KBM-7 (cell line): ENCODE results near the gene SLC29A2.
"Not testable (repeated sequence)": the region's sequence is repeated elsewhere in the genome, so short reads cannot be mapped to it uniquely, and the experiment has no call there.

Source experiments
- DNase-seq: peaks from one replicate; pipeline ENCODE4 v3.0.0-alpha.2; 2015
- in situ Hi-C: fragments of 300-500 bp; cut with MboI; formaldehyde crosslinking; loops from 2 replicates; pipeline ENCODE4 v1.14.3; 2020; ENCODE audit warnings: low sequenced_read_pairs, low pct_unique_long_range_greater_than_20kb, mixed read lengths

The SLC29A2 gene

DNA sequence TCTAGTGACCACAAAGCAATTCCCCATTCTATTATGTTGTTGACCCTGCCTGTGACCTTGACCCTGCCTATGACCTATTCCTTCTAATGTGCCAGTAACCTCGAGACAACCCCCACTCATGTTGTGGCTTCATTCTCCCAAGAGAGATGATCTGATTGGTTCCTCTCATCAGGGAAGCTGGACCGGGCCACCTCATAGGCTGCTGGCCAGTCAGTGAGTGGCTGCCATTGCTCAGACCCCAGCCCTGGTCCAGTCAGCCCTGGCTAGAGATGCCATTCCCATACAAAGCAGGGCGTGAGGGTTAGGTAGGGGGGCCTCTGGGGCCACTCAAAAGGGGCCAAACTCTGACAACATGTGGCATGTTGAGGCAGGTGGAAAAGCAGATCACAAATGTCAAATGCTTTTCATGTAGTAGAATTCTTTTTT, 11.9 kb downstream of the SLC29A2 start:
- DNase-seq = no peak
- in situ Hi-C loops = no loop called here

DNA sequence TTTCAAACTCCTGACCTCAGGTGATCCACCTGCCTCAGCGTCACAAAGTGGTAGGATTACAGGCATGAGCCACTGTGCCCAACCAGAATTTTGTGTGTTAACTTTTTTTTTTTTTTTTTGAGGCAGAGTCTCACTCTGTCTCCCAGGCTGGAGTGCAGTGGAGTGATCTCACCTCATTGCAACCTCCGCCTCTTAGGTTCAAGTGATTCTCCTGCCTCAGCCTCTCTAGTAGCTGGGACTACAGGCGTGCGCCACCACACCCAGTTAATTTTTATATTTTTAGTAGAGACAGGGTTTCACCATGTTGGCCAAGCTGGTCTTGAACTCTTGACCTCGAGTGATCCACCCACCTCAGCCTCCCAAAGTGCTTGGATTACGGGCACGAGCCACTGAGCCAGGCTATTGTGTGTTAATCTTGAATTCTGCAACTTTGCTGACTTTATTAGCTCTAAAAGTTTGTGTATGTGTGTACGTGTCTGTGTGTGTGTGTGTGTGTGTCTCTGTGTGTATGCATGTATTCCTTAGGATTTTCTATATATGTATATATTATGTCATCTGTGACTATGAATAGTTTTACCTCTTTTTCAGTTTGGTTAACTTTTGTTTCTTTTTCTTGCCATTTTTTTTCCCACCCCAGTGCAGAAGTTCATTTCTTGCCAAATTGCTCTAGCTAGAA, 20.9 kb downstream of the SLC29A2 start:
- DNase-seq, in situ Hi-C loops: not testable (repeated sequence)

DNA sequence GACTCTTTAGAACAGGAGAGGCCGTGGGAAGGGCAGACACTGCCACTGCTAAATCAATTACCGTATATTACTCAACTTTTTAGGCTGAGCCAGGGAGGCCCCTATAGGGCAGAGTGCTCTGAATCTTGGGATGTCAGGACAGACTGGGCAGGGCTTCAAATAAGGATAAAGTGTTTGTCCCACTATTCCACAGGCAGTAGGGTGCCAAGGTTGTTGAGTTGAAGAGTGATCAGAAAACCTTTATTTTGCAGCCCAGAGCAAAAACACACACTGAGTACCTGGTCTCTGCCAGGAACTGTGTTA, 22.5 kb downstream of the SLC29A2 start:
- no peak for DNase-seq
- in situ Hi-C loops = no loop called here

DNA sequence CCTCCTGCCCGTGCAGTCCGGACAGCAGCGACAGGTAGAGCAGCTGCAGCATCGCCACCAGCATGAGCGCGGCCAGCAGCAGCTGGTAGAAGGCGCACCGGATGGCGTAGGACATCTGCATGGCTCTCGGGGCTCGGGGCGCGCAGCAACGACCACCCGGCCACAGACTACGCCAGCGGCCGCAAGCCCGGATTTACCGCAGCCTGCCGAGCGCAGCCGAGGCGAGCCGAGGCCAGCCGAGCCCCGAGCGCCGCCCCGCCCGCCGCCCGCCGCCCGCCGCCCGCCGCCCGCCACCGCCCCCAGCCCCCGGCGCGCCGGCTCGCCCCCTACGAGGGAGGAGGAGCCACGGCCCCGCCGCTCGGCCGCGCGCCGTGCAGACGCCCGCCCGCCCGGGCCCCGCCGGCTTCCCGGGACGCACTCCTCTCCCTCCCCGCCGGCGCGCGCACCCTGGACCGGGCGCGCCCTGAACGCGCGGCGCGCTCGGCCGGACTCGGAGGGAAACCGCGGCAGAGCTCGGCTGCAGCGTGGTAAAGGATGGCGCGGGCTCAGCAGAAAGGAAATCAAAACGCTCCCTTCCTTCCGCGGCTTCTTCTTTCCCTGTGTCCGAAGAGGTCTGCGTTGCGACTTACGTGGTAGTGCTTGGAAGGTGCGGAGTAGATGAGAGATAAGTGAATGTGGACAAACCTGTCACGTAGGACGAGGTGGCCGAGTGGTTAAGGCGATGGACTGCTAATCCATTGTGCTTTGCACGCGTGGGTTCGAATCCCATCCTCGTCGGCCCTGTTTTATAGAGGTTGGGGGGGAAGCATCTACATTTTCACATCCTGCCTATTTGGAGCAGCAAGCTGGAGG, 23.9 kb downstream of the SLC29A2 start, which contains the start of gene B4GAT1:
Gene B4GAT1, minus strand, starts transcription at position 205 of the 852 bp plus-strand sequence. Its CDS starts 84 bp downstream, at position 121.
- peak; percentile 96 for DNase-seq
- in situ Hi-C loops = no loop called here

DNA sequence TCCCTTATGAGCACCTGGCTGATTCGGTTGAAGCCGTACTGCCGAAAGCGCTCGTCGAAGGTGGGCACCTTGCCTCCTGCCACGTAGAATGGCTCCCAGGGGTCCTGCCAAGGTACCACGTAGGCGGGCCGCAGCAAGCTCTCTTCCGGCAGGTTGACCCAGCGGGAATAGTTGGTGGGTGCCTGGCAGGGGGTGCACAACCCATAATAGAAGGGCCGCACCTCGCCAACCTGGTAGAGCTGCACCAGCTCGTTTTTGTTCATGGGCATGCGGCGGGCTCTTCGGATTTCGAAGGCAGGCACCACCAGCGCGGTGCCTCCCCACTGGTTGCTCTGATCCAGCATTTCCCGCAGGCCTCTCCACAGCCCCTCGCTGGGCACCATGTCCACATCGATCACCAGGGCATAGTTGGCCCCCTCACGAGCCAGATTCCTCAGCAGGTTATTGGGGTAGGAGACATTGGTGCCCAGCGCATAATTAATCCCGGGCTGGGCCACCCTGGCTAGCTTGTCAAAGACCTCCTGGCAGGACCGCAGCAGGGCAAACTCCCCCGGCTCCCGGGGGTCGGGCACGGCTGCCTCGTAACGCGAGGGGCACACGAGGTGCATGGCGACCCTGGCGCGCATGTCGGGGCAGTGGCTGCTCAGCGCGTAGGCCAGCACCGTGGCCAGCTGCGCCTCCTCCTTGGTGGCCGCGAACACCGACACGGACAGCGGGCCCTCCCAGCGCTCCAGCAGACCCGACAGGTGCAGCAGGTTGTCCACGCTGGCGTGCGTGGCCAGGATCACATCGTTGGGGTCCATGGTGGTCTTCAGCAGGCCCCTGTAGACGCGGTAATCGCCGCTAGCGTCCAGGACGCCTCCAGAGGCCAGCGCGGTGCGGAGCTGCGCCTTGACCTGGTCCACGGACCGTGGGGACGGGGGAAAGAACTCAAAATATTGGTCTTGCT, 24.8 kb downstream of the SLC29A2 start:
- no peak for DNase-seq
- in situ Hi-C loops = no loop called here

DNA sequence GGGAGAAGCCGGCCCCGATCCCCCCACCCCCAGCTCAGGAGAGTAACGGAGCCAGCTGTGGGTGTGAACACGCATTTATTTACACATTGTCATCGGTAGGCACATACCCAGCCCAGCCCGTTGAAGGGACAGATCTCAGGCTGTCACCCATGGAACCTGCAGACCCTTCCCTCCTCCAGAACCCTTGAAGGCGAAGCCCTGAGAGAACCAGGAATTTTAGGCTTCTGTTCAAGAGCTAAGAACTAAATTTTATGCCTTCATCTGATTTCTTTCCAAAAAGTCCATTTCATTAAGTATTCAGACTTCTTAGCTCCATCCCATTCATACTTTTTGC, 26.3 kb downstream of the SLC29A2 start:
- no peak for DNase-seq
- in situ Hi-C loops = no loop called here

DNA sequence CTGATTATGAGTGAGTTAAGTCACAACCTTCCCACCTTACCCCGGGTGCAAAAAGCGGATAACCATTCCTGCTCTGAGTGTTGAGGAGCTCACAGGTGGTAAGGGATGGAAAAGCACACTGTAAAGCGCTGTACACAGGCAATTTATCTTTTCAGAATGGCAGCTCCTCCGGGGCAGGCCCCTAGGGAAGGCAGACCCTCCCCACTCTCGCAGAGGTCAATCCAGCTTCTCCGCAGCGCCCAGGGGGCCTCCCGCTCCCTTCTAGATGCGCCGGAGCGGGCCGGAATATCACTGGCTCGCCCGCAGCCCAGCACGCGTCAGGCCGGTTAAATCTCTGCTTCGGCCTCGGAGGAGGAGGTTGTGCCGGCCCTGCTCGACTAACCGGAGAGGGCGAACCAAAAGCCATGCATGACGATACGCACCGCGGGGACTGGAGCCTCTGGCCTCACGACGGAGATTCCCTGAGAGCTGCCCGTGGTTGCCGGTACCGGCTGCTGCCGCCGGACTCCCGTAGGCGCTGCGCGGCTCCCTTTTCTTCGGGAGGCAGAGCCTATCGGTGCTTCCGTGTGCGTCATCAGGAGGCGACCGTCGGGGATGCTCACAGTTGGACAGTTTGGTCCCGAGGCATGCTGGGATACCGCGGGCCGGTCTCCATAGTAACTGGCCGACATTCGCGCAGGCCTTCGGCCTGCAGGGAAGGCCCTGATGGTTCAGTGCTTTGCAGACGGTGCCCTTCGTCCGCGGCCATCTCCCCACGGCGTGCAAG, 26.8 kb downstream of the SLC29A2 start, which contains the start of gene BRMS1:
Gene BRMS1, minus strand, starts transcription at position 555 of the 766 bp plus-strand sequence. CDS start 2,870 bp downstream, outside the sequence.
- in situ Hi-C loops = no loop called here

DNA sequence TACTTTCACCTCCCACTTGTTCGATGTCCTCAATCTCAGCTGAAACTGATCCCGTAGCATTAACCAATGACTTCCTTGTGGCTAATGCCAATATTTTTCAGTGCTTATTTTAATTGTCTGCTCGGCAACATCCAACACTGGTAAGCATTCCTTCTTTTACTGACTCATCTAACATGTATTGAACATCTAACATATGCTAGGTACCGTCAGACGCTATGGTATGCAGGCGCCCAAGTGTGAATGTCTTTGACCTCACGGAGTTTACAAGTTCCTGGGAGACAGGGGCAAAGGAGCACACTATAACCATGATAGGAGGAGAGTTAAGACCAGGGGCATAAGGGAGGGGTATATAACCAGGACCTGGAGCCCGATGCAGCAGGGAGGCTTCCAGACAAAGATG, 28.4 kb downstream of the SLC29A2 start:
- in situ Hi-C loops = no loop called here
- DNase-seq = no peak

More for the DNA sequence above, 26.8 kb downstream of the SLC29A2 start, which contains the start of gene BRMS1:
- peak; percentile 93 for DNase-seq

DNA sequence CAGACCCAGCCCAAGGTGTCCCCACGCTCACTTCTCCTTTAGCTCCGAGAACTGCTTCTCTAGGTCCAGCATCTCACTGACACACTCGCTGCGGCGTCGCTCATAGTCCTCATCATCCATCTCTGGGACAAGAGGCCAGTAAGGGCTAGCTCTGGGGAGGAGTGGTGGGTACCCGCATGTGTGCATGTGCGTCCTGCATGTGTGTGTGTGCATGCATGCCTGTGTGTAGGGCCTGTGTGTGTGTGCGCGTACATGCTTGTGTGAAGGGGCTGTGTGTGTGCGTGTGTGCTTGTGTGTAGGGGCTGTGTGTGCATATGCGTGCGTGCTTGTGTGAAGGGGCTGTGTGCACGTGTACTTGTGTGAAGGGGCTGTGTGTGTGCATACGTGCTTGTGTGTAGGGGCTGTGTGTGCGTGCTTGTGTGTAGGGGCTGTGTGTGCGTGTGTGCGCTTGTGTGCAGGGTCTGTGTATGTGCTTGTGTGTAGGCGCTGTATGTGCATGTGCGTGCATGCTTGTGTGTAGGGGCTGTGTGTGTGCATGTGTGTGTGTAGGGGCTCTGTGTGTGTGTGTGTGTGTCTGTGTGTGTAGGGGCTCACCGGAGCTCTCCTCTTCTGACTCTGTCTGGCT, 29.9 kb downstream of the SLC29A2 start:
- no peak for DNase-seq
- in situ Hi-C loops = no loop called here

DNA sequence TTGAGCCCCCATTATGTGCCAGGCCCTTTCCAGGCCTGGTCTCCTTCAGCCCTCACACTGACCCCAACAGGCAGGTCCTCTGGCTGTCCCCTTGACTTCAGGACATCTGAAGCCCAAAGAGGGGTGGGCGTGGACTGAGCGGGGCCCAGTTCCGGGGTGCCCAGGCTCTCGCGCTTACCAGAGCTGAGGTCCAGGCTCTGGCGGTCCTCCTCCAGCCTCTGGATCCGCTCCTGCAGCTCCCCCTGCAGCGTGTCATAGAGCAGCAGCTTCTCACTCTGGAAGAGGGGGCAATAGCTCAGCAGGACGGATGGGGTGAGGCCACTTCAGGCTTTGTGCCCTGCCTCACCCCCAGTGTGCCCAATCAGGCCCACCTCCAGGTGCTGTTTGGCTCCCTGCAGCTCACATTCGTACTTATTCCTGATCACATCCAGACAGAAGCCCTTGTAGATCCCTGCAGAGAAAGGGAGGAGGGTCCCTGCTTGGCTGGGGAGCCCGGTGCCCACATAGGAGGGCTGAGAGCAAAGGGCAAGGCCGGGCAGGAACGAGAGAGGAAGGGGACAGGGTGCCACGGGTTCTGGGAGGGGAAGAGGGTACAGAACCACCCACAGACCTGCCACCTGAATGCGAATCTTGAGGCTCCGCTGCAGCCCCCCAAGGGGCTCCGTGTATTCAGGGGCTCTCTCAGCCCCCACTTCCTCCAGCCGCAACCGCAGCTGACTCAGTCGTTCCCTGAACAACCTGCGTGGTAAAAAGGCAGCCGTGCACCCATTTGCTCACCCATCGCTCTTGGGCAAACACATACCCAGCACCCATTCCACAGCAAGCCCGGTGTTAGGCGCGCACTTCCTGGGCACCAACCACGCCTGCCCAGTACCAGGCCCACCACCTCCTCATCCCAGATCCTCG, 30.7 kb downstream of the SLC29A2 start:
- no peak for DNase-seq
- in situ Hi-C loops = no loop called here

DNA sequence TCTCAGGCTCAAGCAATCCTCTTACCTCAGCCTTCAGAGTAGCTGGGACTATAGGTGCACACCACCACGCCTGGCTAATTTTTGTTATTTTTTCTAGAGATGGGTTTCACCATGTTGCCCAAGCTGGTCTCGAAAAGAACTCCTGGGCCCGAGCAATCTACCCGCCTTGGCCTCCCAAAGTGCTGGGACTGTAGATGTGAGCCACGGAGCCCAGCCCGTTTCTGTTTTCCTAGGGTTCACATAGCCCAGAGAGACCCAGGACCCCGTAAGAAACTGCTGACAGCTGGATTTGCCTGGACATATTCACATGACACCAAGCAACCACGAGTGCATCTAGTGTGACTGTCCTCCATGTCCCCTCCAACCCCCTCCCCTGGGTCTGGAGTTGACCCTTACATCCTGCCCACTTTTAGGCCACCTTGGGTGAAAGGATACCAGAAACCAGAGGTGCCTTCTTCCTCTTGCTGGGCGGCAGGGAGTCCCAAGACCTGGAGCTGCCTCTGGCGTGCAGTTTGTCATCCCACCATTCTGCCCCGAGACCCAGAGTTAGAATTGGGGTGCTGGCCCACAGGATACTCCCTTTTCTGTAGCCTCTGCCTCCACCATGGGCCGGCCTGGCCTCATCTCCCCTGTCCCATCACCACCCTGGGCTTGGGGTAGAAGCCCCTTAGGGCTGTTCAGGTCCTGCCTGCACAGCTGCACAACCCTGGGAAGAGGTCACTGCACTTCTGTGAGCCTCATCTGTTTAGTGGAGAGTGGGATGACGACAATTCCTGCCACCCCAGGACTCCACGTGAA, 31.7 kb downstream of the SLC29A2 start:
- in situ Hi-C loops = no loop called here
- no peak for DNase-seq

DNA sequence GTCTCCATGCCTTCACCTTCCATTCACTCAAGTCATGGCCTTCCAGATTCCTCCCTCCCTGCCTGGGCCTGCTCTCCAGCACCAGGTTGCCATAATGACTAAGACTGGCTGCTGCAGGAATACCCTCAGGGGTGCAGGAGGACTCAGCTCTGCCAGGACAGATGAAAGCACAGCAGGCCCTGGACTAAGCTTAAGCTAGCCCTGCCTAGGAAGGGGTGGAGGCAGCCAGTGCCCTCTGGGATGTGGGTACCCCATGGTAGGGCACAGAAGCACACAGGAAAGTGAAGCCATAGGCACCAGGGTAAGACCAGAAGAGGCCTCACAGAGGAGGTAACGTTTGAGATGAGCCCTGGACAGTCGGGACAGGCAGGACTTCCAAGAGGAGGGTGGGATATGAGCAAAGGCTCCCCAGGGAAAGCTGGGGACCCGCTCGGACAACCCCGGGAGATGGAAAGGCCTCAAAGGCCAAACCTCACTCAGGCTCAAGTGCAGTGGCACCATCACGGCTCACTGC, 32.3 kb downstream of the SLC29A2 start:
- DNase-seq = no peak
- in situ Hi-C loops = no loop called here

DNA sequence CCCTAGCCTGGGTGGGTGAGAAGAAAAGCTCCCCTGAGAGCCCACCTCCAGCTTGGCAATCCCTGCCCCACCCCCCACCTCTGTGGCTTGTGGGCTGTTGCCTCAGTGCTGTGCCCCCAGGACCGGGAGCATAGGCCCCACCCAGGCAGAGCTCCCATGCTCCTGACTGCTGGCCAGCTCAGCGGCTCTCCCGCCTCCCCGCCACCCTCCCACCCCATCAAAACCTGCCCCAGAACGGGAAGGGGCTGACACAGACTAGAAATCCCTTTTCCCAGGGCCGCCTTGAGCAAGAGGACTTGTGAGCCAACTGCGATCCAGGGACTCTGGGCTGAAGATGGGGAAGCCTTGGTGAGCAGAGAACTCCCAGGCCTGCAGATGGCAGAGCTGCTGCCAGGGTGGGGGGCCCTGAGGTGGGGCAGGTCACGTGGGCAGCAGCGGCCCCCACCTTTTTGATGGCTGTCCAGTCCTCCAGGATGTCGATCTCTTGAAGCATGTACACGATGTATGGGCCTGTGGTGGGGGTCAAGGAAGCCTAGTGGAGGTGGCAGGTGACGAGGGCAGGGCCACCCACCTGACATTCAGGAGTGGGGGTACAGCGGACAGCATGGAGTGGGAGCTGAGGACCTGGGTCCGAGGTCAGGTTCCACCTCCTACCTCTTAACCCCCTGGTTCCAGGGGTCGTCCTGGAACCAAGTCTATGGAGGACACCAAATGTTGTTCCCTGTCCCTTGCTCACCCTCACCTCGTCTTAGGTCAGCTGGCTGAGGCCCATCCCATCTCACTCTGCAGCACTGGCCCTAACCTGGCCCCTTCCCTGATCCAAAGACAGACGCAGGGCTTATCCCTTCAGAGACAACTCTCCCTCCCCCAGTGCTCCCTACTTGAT, 33.0 kb downstream of the SLC29A2 start:
- in situ Hi-C loops = no loop called here
- DNase-seq = no peak

DNA sequence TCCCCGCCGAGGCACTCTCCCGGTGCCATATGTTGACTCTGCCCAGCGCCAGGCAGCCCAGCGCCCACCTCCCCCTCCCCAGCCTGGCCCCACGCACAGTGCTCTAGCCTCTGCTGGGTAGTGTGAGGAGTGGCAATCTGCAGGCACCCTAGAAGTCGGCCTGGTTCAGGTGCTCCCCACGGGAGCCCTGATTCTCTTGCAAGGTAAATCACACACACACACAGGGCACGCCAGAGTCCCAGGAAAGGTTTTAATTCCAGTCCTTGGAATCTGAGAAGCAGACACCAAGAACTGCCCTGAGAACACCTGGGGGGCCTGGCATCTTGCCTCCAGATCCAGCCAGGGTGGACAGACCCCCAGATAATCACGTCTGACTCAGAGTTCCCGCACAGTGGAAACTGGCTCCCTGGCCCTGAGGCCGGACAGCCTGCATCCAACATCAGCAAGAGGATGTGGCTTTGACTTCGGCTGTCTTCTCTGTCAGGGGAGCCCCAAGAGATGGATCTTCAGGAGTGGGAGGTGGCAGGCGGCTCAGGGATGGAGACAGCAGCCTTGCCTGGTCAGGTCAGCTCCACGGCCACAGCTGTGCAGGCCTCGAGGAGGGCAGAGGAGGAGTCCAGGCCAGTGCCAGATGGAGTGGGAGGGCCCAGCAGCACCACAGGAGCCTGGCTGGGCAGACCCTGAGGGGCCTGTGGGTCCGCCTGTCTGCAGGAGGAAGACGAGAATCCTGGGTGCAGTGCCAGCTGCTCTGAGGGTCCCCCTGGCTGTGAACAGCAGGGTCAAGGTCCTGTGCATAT, 34.3 kb downstream of the SLC29A2 start:
- in situ Hi-C loops = no loop called here
- DNase-seq = no peak
